ENCODE data around the gene FLT3.

DNA sequence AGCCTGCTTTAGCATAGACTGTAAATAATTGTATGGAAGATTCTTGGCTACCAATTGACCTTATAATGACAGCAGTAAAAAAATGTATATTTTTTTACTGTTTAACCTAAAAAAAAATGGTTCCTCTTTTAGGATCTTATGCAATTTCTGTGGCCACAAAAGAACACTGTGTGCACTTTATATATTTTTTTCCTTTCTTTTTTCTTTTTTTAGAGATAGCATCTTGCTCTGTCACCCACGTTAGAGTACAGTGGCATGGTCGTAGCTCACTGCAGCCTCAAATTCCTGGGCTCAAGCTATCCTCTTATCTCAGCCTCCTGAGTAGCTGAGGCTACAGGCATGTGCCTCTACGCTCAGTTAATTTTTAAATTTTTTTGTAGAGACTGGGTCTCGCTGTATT, 6.1 kb downstream of the FLT3 start:
- TF ChIP-seq CTCF (IDR thresholded peaks at IDR 0.05; ENCODE audit: low read depth, low read length) (no peak), POLR2A (IDR thresholded peaks at IDR 0.05; ENCODE audit: extremely low read depth, insufficient read length) (no peak)
